Cerebellar nuclear complex (tissue), 1 donor: ENCODE results near the gene CPNE7.

Experiments
- DNase-seq, 2 experiments: peaks; one replicate each; lab custom pipeline; 2025; lab: John Stamatoyannopoulos, UW

The CPNE7 gene

DNA sequence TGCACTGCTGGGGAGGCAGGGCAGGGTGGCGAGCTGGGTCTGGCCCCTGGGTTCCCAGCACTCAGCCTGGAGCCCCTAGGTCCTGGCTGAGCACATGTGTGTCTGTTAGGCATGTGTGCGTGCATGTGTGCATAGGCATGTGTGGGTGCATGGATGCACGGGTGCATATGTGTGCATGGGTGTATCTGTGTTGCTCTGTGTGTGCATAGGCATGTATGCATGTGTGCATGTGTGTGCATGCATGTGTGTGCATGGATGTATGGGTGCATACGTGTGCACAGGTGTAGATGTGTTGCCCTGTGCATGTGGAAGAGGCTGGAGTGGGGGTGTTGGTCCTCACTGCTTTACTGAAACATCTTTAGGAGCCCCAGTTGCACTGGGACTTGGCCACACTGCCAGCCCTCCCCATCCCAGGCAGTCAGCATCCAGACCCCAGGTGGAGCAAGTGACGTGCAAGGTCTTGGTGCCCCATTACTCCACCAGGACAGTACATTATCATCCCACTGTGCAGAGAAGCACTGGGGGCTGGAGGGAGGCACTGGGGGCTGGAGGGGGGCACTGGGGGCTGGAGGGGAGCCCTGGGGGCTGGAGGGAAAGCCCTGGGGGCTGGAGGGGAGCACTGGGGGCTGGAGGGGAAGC is 27.5 kb downstream of the CPNE7 start:
- no peak for DNase-seq

DNA sequence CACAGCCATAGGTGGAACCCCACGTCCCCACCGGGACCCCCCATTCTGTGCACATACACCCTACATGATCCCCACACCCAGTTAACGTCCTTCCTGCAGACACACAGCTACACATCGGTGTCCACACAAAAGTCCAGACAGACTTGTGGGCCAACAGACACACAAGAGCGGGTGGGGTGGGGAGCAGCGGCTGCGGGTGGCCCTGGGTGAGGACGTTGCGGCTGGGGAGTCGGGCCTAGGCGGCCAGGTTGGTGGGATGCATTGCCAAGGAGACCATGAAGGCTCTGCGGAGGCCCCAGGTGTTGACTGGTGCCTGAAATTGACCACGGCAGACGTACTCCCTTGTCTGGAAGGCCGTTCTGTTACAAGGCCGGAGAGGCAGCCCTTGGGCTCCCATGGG is 29.2 kb downstream of the CPNE7 start:
- DNase-seq: no peak

DNA sequence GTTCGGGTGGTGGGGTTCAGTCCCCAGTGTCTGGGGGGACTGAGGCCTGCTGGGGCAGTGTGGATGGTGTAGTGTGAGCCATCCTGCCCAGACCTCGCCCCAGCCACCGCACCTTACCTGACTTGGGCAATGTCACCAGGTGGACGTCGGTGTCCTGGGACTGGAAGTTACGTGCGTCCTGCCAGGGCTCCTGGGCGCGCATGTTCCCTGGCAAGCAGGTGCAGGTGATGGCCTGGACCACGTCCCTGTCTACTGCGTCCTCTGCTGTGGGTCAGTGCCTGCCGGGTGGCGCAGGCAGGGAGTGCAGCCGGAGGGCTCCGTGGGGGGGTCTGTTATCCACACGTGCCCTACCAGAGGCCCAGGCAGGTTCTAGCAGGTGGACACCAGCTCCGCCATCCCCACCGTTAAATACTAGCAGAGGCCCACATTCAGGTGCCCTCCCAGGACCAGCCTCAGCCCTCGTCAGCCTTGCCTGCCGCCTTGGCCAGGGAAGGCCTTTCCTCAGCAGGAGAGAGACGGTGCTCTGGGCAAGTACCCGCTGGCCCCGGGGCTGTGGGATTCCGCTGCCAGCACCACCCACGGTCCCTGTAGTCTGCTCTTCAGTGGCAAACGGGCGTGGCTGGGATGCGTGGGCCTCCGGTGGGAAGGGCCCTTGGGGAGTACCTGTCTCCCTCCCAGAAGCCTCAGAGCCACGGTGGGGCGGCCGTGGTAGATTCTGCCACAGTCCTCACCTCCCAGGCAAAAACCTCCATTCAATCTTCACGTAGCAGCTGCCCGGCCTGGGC is 29.8 kb downstream of the CPNE7 start:
- no peak for DNase-seq

DNA sequence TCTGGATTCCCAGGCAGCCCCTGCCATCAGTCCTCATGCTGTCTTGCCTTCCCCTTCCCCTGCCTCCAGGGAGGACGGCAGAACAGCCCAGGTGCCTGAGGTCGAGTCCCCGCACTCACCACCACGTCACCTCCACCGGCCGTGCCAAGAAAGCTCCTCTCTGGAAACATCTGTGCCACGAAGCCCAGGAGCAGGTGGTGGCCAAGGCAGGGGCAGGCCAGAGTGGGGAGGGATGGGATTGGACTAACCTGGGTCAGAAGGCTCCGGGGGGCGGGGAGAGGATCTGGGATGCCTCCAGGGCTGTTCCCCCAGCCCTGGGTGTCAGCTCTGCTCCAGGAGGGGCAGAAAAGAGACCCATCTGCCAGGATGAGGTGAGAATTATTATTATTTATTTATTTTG is 30.4 kb downstream of the CPNE7 start:
- no peak for DNase-seq

DNA sequence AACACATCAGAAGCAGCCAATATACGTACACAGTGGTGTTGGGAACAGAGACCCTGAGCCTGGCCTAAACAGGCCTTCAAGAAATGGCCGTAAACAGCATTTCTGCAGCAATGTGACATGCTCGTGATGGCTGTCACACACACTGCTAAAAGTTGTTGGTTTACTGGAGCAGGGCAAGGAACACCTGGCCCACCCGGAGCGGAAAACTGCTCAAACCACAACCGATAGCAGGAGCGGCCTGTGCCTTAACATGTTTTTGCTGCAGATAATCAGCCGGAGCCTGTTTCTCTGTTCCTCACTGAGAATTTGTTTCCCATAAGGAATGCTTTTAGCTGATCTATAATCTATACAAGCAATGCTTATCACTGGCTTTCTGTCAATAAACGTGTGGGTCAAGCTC is 31.9 kb downstream of the CPNE7 start:
- DNase-seq: no peak

DNA sequence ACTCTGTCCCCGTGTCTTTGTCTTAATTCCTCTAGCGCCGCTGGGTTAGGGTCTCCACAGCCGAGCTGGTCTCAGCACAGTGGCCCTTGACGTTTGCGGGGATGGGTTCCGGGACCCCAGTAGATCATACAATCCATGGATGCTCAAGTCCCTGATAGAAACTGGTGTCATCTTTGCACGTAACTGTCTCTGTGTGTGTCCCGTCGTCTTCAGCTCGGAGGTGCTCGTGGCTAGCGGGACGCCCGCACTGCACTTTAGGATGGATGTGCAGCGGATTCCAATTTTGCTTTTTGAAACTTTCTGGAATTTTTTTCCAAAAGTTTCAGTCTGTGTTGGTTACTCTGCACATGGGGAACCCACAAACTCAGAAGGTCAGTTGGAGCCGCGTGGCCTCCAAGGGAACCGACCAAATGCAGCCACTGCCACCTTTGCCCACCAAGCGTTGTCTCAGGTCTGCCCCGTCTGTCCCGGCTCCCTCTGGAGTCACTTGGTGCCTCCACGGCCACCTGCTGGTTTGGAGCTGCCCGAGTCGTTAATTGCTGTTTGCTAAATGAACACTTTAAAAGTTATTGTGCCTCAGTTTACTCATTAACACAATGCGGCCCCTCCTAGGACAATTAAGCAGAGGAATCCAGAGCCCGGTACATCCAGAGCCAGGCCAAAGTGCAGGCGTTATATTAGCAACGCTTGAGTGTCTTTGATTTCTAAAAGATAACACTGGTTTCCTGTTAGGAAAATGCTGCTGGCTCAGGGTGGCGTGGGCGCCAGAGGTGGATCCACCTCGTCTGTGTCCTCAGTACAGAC is 32.6 kb downstream of the CPNE7 start:
- DNase-seq: no peak

DNA sequence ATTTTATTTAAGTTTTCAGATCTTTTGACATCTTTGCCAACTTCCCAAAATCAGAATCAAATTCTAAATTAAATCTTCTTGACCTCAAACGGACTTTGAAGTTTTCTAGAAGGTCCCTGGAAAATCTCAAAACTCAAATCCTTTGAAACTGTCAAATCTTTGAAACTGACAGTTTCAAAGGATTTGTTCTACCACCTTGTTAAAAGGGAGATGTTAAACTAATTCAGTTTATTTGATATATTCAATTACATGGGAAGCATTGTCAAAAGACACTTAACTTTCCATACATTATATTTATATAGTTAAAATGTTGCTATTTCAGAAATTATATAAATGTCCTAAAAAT is 34.5 kb downstream of the CPNE7 start:
- no peak for DNase-seq

DNA sequence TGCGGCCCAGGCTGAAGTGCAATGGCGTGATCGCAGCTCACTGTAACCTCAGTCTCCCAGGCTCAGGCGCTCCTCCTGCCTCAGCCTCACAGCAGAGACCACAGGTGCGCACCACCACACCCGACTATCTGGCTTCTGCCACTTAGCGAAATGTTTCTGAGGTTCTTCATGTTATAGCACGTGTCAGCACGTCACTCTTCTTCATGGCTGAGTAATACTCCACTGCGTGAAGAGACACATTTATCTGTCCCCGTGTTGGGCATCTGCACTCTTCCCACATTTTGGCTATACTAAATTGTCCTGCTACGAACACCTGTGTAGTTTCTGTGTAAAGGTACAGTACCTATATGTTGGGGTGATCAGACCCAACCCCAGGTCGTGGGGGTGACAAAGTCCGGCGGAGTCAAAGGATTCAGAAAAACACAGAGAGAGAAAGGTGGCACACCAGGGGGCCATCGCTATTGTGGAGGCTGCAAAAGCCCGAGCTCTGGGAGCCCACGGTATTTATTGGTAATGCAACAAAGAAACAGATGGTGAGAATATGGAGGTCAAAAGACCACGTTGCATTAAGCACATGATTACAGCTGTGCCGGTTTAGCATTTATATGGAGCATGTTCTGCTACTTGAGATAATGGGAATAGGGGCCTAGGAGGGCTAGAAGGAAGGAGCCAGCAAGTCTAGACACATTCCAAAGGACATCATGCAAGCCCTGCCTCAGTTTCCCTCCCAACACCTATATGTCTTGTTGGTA is 37.0 kb downstream of the CPNE7 start:
- no peak for DNase-seq

DNA sequence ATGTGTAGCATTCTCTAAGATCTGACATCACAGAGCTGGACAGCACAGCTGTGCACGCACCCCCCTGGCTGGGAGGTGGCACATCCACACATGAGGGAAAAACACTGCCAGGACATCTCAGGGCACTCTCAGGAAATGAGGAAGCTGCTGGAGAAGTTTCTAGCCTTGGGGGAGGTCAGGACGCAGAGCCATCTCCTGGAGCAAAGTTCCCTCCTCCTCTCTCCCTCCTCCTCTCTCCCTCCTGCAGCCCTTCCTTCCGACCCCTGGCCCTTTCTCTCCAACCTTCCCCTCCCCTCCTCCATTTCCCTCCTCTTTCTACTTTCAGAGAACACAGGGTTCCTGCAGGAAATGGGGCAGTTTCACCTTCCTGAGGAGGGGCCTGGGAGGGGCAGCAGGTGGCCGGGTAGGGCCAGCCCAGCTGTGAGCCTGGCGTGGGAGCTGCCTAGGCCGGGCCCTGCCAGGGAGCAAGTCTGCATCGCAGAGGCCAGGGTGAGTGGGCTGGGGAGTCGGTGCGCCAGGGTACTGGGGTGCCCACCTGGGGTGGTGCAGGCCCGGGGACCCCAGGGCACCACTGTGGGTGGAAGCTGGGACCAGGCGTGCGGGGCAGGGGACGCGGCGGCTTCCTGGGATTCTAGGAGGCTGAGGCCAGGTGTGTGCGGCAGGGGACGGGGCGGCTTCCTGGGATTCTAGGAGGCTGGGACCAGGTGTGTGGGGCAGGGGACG is 37.8 kb downstream of the CPNE7 start, which contains the start of gene DPEP1:
Gene DPEP1 (plus strand): TSS at position 412 of the 723 bp plus-strand sequence. CDS start 16,769 bp downstream, outside the sequence.
- DNase-seq: no peak

DNA sequence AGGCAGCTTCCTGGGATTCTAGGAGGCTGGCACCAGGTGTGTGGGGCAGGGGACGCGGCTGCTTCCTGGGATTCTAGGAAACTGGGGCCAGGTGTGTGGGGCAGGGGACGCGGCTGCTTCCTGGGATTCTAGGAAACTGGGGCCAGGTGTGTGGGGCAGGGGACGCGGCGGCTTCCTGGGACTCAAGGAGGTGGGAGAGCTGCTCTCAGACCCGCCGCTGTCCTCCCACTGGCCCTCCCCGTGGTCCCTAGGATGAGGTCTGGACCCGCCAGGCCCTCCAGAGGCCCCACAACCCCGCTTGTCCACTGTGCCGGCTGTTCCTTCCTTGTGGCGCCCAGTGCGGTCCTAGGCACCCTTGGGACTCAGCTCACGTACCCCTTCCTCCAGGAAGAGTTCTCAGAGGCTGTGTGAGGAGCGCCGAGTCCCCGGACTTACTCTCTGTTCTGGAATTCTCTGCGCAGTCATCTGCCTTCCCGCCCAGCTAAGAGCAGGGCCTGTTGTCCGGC is 38.4 kb downstream of the CPNE7 start:
- no peak for DNase-seq

DNA sequence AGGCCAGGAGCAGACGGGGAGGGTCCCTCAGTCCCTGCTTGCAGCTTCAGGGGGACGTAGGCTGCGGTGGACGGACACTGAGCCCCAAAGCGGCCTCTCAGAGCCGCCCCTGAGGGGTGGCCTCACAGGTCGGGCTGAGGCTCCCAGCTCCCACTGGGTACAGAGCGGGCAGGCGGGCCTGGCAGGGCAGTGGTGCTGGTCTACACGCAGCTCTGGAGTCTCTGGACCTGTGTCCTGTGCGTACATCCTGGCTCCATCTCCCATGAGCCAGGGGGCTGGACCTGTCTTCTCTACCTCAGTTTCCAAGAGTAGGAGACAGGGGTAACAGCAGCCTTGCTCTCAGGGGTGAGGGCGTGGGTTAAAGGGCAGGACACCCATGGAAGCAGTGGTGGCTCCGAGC is 39.6 kb downstream of the CPNE7 start:
- no peak for DNase-seq

DNA sequence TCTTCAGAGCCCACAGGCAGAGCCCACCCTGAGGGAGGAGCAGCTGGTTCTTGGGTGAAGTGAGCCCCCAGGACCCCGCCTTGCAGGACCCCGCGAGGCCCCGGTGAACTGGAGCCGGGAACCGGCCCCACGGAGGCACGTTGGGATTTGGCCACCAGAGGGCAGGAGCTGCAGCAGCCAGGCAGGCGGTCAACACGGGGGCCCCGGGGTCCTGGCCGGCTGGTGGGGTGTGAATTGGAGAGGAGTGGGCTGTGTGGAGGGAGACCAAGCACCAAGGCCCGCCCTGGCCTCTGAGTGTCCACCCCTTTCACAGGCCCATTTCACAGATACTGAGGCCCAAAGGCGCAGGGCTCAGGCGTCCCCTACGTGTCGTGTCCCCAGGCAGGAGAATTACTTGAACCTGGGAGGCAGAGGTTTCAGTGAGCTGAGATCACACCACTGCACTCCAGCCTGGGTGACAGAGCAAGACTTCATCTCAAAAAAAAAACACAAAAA is 40.1 kb downstream of the CPNE7 start:
- DNase-seq: no peak

DNA sequence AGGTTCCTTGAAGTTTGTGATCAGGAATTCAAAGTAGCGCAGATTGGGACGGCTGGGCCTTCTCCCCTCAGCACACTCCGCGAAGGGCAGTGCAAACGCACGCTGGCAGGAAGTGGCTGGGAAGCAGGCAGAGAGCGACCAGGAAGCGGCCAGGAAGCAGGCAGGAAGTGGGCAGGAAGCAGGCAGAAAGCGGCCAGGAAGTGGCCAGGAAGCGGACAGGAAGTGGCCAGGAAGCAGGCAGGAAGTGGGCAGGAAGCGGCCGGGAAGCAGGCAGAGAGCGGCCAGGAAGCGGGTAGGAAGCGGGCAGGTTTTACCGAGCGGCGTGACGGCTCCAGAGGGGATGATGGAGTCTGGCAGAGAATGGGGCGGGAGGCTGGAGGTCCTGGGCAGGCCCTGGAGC is 41.1 kb downstream of the CPNE7 start:
- DNase-seq: no peak

DNA sequence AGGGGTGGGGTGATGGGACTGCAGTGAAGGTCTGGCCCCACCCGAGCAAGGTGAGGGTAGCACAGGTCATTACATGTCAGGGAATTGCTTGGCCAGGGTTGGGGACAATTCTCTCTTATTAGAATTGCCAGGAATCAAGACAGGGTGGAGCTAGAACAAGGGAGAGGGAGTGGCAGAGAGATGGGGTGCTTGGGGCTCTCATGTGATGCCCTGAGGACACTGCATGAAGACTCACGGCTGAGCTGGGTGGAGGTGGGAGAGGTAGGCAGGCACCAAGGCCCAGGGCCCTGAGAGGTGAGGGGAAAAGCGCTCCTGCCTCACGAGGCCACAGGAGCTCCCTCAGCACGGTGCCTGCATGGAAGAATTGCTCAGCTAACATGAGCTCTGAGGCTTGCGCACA is 41.5 kb downstream of the CPNE7 start:
- DNase-seq: no peak

DNA sequence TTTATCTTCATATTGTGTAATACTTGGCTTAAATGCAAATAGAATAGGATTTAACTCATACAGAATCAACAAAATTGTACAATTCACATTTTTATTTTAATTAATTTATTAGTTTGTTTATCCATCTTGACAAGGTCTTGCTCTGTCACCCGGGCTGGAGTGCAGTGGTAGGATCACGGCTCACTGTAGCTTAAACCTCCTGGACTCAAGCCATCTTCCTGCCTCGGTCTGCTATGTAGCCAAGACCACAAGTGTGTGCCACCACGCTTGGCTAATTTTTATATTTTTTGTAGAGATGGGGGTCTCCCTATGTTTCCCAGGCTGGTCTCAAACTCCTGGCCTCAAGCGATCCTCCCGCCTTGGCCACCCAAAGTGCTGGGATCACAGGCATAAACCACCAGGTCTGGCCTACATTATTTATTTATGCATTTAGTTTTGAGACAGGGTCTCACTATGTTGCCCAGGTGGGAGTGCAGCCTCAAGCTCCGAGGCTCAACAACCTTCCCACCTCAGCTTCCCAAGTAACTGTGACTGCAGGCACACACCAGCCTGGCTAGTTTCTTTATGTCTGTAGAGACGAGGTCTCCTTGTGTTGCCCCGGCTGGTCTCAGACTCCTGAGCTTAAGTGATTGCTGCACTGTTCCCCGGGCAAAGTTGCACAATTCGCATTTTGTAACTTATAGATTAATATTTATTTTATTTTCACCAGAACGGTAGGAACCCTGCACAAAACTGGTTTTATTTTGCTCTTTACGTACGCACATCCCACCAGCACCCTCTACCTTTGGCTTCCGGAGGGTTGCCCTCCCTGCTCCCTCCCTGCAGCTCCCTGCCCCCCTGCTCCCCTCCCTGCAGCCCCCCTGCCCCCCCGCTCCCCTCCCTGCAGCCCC is 42.8 kb downstream of the CPNE7 start:
- no peak for DNase-seq

DNA sequence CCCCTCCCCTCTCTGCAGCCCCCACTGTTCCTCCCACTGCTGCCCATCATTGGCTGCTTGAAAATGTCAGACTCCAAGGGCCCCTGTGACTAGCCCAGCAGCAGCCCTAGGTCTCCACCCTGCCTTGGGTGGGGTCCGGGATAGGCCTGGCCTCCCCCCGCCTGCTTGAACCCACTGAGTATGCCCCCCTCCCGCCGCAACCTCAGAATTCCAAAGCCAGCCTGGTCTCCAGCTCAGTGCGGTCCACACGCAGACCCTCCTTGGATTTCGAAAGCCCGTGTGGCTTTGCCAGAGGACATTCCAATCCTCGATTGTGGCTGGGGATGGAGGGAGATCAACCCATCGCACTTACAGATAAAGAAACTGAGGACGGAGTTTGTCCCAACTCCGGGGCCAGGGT is 44.3 kb downstream of the CPNE7 start:
- DNase-seq: no peak

DNA sequence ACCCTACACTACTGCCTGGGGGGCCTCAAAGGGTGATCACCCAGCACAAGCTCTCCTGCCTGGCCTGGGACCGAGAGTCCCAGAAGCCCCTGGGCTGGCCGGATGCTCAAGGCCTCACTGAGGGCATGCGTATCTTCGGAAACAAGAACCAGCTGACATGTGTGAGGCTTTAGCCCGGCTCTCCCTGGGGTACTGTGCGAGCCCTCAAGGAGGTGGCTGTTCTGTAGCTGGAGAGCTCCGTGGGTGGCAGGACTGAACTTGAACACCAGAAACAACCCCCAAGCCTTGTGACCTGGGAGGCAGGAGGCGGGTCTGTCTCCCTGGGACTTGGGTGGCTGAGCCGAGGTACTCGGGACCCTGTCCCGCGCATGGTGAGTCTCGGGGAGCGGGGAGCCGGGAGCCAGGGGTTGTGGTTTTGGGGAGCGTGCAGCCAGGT is 44.9 kb downstream of the CPNE7 start:
- no peak for DNase-seq

DNA sequence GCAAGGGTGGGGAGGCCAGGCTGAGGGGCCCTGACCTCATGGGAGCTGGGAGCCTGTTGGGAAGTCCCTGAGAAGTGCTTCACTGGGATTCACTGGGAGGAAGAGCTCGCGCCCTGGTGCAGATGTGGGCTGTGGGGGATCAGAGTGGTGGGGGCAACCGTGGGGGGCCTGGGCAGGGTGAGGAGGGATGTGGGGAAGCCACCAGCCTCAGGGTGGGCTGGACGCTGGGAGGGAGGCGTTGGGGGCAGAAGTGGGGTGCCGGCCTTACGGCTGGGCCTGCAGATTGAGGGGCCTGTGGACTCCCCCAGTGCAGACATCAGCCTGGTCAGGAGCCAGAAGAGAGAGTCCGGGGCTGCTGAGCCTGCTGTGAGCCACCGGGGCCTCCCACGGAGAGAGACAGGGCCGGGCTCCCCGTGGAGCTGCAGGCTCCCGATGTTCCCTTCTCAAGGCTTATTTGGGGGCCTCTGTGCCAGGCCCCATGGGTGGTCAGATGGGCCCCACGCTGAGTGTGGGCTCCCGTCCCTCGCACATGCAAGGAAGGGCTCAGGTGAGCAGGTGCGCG is 45.7 kb downstream of the CPNE7 start:
- DNase-seq: no peak

DNA sequence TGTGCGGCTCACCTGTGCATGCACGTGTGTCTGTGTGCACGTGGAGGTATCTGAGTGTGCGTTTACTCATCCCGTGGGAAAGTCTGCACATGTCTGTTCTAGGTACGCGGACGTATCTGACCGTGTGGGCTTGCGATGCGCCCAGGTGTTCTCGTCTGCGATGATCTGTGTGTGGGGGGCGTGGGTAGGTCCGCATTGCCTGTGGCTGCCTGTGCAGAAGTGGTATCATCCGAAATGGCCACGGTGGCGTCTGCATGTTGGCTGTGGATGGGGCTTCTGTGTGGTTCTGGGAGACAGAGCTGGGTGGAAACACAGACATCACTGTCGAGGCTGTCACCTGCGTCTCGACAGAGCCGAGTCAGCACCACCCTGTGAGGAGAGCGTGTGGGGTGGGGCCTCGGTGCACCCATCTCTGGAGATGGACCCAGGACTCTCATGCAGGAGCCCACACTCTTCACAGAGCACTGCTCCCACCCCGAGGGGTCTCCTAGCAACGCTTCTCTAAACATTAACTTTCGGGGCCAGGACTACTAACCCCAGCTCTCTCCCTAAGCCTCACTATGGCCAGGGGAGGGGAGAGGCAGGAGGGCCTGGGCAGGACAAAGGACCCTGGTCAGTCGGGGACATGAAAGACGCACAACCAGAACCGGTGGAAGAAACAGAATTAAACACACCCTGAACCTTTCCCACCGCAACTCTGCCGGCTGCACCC is 46.3 kb downstream of the CPNE7 start:
- DNase-seq: no peak
